Activated CD8-positive, alpha-beta memory T cell treated with anti-CD3 and anti-CD28 coated beads, Interleukin-2, amount 50 U/mL, for 24 hours (primary cell): ENCODE measurements around the gene ADGRE2.
A peak's percentile ranks its signal among the peaks of the same experiment; 100 is the strongest.

Experiments used
- DNase-seq: peaks from one replicate; pipeline ENCODE4 v3.0.0-alpha.2; 2020; ENCODE audit errors: extremely low read depth

The ADGRE2 gene

DNA sequence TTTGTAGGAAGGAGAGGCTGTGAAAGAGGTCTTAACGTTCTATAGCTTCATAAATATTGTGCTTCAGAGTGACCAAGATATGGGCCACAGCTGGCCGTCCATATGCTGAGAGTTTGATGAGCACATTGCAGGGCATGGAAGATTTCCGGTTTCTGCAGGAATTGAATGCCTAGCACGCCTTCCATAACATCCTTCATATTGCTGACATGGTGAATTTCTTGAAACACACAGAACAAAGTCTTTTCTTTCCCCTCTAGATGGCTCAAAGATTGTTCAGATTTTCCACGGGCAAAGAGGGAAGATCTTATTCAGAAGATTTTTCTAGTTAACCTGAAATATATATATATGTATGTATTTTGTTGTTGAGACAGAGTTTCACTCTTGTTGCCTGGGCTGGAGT is 42.4 kb downstream of the ADGRE2 start:
- DNase-seq: no peak

GRCh38 chr19:14733574-14733973 is 44.8 kb downstream of the ADGRE2 start:
- DNase-seq: no peak

GRCh38 chr19:14732510-14732909 is 45.9 kb downstream of the ADGRE2 start:
- DNase-seq: no peak

DNA sequence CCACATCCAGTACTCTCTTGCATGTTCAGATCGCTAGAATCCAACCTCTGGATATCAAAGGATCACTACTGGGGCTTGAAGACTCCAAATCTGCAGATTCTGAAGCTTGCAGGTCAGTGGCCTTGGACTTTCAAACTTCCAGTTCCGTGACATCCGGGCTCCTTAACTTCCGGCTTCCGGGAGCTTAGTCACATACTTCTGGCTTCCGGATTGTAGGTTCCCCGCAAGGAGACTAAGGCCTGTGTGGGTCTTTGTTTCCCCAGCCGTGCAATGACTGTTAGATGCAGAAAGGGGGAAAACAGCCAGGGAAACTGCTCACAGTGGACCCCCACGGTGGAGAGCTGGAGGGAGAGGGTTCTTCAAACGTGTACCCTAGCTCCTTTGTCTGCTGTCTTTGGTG is 47.2 kb downstream of the ADGRE2 start:
- no peak for DNase-seq

DNA sequence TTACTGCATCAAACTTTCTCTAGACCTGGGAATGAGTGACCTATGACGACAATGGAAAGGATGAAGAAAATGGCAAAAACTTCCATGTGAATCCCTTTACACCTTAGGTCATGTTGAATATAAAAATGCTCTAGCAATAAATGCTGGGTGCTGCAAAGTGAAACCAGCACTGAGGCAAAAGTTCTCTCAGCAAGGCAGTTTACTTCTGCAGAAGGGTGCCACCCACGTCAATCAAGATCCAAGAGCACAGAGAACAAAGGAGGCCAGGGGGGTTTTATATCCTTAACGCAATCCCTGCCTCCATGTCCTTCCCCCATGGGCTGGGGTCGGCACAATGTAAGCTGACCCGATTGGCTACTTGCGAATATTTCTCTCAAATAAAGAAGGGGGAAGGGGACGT is 49.8 kb downstream of the ADGRE2 start:
- DNase-seq: no peak

DNA sequence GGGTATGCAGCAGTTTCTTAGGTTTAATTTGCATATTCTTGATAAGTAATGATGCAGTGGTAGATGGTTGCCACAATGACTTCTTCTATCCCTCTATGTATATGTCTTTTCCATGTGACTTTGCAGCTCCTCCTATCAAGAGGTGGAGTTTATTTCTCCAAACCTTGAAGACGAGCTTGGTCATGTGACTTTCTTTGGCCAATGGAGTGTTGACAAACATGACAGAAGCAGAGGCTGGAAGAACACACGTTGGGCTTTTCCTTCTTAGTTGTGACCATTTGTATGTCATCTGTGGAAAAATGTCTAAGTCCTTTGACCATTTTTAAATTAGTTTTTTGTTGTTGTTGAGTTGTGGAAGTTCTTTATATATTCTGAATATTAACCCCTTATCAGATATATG is 56.2 kb downstream of the ADGRE2 start:
- no peak for DNase-seq

DNA sequence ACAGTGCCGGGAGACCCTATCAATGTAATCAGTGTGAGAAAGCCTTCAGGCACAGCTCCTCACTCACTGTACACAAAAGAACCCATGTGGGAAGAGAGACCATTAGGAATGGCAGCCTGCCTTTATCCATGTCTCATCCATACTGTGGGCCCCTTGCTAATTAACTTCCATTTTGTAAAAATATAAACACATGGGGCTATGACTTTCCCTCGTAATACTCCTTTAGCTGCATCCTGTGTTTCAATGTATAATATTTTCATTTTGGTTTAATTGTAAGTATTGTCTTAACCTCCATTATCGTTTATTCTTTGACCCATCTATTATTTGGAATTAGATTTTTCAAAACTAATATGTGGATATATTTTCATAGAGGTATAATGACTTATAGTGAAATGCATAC is 59.2 kb downstream of the ADGRE2 start:
- no peak for DNase-seq

GRCh38 chr19:14718522-14719116 is 59.7 kb downstream of the ADGRE2 start:
- DNase-seq: no peak

DNA sequence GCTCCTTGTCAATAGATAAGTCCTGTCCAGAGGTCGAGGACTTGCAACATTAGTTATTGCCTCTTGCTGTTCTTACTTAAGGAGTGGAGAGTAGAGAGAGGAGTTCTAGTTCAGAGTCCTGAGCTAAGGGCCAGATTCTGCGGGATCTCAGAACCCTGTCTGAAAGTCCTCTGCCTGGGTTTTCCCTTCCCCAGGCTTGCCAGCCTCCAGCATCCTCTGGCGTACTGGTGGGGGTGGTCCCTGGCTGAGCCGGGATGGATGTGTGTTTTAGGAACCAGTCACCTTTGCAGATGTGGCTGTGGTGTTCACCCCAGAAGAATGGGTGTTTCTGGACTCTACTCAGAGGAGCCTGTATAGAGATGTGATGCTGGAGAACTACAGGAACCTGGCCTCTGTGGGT is 62.5 kb downstream of the ADGRE2 start:
- DNase-seq: no peak

DNA sequence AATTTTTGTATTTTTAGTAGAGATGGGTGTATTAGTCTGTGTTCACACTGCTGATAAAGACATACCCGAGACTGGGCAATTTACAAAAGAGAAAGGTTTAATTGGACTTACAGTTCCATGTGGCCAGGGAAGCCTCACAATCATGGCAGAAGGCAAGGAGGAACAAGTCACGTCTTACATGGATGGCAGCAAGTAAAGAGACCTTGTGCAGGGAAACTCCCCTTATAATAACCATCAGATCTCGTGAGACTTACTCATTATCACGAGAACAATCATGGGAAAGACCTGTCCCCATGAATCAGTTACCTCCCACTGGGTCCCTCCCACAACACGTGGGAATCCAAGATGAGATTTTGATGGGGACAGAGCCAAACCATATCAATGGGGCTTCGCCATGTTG is 73.9 kb downstream of the ADGRE2 start:
- no peak for DNase-seq

DNA sequence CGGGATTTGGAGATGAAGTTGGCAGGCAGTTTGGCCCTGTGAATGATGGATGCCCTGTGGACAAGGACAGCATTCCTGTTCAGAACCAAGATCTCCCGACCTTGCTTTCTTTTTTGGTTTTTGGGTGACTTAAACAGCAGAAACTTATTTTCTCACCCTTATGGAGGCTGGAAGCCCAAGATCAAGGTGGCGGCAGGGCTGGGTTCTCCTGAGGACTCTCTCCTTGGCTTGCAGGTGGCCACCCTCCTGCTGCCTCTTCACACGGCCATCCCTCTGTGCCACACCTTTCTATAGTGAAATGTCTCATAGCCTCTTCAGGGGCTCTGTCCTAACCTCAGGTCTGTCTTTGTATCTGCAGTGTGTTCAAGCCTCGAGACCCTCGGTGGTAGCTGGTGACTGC is 74.5 kb downstream of the ADGRE2 start:
- DNase-seq: no peak

DNA sequence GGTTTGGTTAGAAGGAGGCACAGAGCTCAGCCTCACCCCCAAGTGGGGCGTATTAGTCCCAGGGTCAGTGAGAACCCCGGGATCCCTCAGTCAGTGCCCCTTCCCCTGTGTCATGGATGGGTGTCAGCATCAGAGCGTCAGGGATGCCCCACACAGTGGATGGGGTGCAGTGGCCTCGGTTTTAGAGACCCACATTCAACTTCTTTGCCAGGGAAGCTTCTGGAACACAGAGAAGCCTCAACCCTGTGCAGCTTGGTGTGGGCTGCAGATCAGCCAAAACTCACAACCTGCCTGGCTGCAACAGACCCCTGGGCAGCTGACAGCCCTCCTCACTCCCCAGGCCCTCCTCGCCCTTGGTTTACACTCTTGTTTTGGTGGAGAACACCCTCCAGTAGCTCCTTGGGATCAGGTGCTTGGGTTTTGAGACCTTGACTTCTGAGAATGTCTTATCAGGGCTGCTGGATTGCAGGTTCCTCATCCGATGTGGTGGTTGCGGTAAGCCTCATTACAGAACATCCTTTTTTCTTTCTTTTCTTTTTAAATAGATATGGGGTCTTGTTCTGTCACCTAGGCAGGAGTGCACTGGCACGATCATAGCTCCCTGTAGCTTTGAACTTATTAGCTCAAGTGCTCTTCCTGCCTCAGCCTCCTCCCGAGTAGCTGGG is 77.5 kb downstream of the ADGRE2 start:
- DNase-seq: no peak

GRCh38 chr19:14699641-14700040 is 78.7 kb downstream of the ADGRE2 start:
- DNase-seq: no peak

GRCh38 chr19:14695471-14695870 is 82.9 kb downstream of the ADGRE2 start:
- DNase-seq: no peak

DNA sequence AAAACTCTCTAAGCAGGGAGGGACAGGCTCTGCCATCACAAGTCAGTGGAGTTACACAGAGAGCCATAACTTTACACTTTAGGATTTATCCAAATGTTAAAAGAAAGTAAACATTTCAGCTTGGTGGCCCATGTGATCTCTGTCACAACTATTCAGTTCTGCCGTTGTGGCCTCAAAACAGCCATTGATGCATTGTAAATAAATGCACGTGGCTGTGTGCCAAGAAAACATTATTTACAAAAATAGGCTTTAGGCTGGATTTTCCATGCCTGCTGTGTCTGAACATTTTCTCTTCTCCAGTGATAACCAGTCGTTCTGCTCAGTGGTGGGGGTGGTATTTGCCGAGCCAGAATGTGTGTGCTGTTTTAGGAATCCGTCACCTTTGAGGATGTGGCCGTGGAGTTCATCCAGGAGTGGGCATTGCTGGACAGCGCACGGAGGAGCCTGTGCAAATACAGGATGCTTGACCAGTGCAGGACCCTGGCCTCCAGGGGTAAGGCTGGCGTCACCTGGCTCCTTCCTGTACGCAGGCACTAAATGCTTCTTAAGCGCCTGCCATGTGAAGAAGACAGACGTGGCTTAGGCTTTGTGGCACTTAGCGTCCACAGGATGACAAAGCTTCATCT is 83.6 kb downstream of the ADGRE2 start:
- DNase-seq: no peak

- DNase-seq: peak; percentile 99
Observed at GRCh38 chr19:14689598-14690503, 88.5 kb downstream of the ADGRE2 start, which contains the start of gene ZNF333. Gene ZNF333 (plus strand): TSS chr19:14690048. CDS start chr19:14693492, 3,444 bp downstream.

DNA sequence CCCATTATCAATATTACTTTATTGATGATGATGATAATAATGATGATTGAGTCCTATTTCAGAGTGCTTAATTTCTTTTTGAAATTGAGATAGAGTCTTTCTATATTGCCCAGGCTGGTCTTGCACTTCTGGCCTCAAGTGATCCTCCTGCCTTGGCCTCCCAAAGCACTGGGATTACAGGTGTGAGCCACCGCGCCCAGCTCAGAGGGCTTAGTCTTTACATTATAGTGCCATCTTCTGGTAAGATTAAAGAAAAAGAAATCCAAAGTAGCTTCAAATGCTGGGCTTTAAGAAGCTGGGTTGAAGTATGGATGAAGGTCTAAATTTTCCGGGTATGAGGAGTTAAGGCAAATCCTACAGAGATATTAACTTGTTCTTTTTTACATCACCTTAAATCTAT is 91.9 kb downstream of the ADGRE2 start:
- DNase-seq: no peak

DNA sequence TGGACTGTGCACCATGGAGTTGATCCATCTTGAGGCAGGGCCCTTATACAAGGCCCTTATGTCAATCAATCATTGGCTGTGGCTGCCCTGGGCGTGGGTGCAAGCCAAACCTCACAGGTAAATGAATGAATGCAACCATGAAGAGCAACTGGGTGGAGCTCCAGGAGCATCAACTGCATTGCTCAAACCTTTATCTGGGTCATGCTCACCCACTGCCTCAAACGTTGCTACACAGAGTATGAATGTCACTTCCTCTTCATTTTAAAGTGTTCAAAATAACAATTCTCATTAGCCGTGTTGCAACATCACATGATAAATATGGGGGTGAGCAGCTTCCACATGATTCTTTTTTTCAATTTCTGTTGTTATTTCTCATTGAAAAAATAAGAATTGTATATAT is 94.9 kb downstream of the ADGRE2 start:
- DNase-seq: no peak
